ENCODE measurements around the gene METTL14. TPM values are rescaled to one million over a fixed set of nuclear protein-coding genes. Genes with fewer than 3 reads are reported as not detected.

Gene METTL14
- total RNA-seq, 2 experiments from 2014 or later = 45.1 to 48.4 TPM

GRCh38 chr4:118761397-118762016, 76.3 kb downstream of the METTL14 start:
- intact Hi-C loops (cut with DNase I, micrococcal nuclease) = no loop called here
- no peak for DNase-seq
- CTCF ChIA-PET = no interaction called here

GRCh38 chr4:118762155-118762554, 77.0 kb downstream of the METTL14 start:
- intact Hi-C loops (cut with DNase I, micrococcal nuclease) = no loop called here
- no peak overlapping the region for H3K27ac Mint-ChIP-seq
- CTCF ChIA-PET = no interaction called here
- no peaks in the 10 kb centered on the region for H3K4me1 Mint-ChIP-seq
- peaks cover 28% of the 10 kb centered on the region for H3K36me3 Mint-ChIP-seq (ENCODE audit: low read depth)
- no peak overlapping the region for H3K4me3 Mint-ChIP-seq
- no peaks in the 10 kb centered on the region for H3K27me3 Mint-ChIP-seq
- H3K9me3 Mint-ChIP-seq (ENCODE audit: low read depth) = no peaks in the 10 kb centered on the region
- ATAC-seq = no peak
- POLR2A ChIA-PET = no interaction called here
- DNase-seq = no peak

More at GRCh38 chr4:118761397-118762016, 76.3 kb downstream of the METTL14 start:
- no peaks in the 10 kb centered on the region for H3K9me3 Mint-ChIP-seq (ENCODE audit: low read depth)
- no peak for ATAC-seq
- H3K27ac Mint-ChIP-seq = no peak overlapping the region
- no peaks in the 10 kb centered on the region for H3K27me3 Mint-ChIP-seq
- H3K4me1 Mint-ChIP-seq = no peaks in the 10 kb centered on the region
- POLR2A ChIA-PET = no interaction called here
- H3K4me3 Mint-ChIP-seq = no peak overlapping the region
- peaks cover 23% of the 10 kb centered on the region for H3K36me3 Mint-ChIP-seq (ENCODE audit: low read depth)

- Mint-ChIP-seq H3K27me3 (no peaks in the 10 kb centered on the region), H3K4me3 (no peak overlapping the region), H3K27ac (no peak overlapping the region), H3K9me3 (ENCODE audit: low read depth) (no peaks in the 10 kb centered on the region), H3K36me3 (ENCODE audit: low read depth) (peaks cover 28% of the 10 kb centered on the region), H3K4me1 (no peaks in the 10 kb centered on the region)
- intact Hi-C loops (cut with DNase I, micrococcal nuclease) = no loop called here
- ATAC-seq (no peak), DNase-seq (no peak)
- POLR2A ChIA-PET = no interaction called here
- CTCF ChIA-PET = interaction anchor here (1.1 to 1.5 kb wide), 2 partner anchors 12 to 121 kb away, joined by 3 to 5 read pairs; no protein-coding TSS in a partner anchor
Observed at GRCh38 chr4:118762730-118763477, 77.7 kb downstream of the METTL14 start.

Other genes starting within 250 kb of the METTL14 start
- gene SEC24D, start 150.7 kb downstream of the METTL14 start, total RNA-seq = 10 to 100 TPM; 28.5 to 33.0 TPM
- under 1 TPM; 0.16 to 0.28 TPM for gene SYNPO2, start 203.5 kb downstream of the METTL14 start, total RNA-seq